SK-N-SH (cell line): Measurements from ENCODE around the gene ARHGEF17.

Source experiments
- EZH2phosphoT487 ChIP-seq: fragments of 200-600 bp; sonication (generic); IDR thresholded peaks from 2 replicates; pipeline ENCODE4 v1.6.1; 2017; ENCODE audit warnings: low read depth, mixed run types, mild to moderate bottlenecking, antibody characterized with exemption, moderate library complexity, borderline replicate concordance
- MAX ChIP-seq: IDR thresholded peaks from 2 replicates; pipeline ENCODE4 v1.4.0; 2012; ENCODE audit warnings: low read depth
- MXI1 ChIP-seq: IDR thresholded peaks from 2 replicates; pipeline ENCODE4 v1.6.1; 2012; ENCODE audit warnings: mild to moderate bottlenecking, low read depth, low read length, improper control_type of control experiment
- POLR2AphosphoS5 ChIP-seq: IDR thresholded peaks from 2 replicates; pipeline ENCODE4 v1.6.1; 2012; ENCODE audit warnings: low read depth, low read length
- SIN3A ChIP-seq: IDR thresholded peaks from 2 replicates; pipeline ENCODE4 v1.6.1; 2012; ENCODE audit warnings: low read depth, mild to moderate bottlenecking, low read length, moderate library complexity, borderline replicate concordance
- TF ChIP-seq, protein P1 (sequence below): fragments of 200-600 bp; sonication (generic); IDR thresholded peaks from 2 replicates; pipeline ENCODE4 v1.6.1; 2017; ENCODE audit warnings: antibody characterized with exemption, mild to moderate bottlenecking, moderate library complexity

- TF ChIP-seq EZH2phosphoT487 (no peak), MAX (no peak), MXI1 (no peak), SIN3A (no peak), POLR2AphosphoS5 (no peak)
- TF ChIP-seq, protein P1, sequence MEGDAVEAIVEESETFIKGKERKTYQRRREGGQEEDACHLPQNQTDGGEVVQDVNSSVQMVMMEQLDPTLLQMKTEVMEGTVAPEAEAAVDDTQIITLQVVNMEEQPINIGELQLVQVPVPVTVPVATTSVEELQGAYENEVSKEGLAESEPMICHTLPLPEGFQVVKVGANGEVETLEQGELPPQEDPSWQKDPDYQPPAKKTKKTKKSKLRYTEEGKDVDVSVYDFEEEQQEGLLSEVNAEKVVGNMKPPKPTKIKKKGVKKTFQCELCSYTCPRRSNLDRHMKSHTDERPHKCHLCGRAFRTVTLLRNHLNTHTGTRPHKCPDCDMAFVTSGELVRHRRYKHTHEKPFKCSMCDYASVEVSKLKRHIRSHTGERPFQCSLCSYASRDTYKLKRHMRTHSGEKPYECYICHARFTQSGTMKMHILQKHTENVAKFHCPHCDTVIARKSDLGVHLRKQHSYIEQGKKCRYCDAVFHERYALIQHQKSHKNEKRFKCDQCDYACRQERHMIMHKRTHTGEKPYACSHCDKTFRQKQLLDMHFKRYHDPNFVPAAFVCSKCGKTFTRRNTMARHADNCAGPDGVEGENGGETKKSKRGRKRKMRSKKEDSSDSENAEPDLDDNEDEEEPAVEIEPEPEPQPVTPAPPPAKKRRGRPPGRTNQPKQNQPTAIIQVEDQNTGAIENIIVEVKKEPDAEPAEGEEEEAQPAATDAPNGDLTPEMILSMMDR: no peak
Observed at GRCh38 chr11:73358071-73358470, 50.0 kb downstream of the ARHGEF17 start.
